ENCODE results near the gene ANKRD29.

Gene ANKRD29

GRCh38 chr18:23575309-23575651, 87.4 kb downstream of the ANKRD29 start:
- Histone ChIP-seq H3K9ac (ENCODE audit: low read depth, low read length, poor library complexity) (no peak overlapping the region), H3K14ac (ENCODE audit: low read length) (no peak overlapping the region), H3K79me1 (ENCODE audit: low read depth, low read length) (peaks cover 2% of the 10 kb centered on the region), H3K9me3 (replicated peaks in 1 of 2; ENCODE audit: control insufficient read depth in 2 of 2, insufficient read depth in 1 of 2, low read depth in 1 of 2, low read length in 2 of 2) (no peaks in the 10 kb centered on the region), H3K18ac (ENCODE audit: low read length) (no peak overlapping the region), H3K4ac (ENCODE audit: low read length) (no peak overlapping the region), H4K91ac (ENCODE audit: low read depth, low read length, poor library complexity) (no peak overlapping the region), H3K36me3 (replicated peaks in 1 of 2; ENCODE audit: control insufficient read depth in 2 of 2, insufficient read depth in 2 of 2, low read length in 2 of 2) (peaks cover 9 to 40% of the 10 kb centered on the region in 2 donors), H2BK15ac (ENCODE audit: low read length) (no peak overlapping the region), H2BK5ac (ENCODE audit: low read length) (no peak overlapping the region), H3K4me1 (ENCODE audit: control insufficient read depth in 2 of 2, insufficient read depth in 1 of 2, low read depth in 1 of 2, low read length in 2 of 2) (peaks cover 4 to 7% of the 10 kb centered on the region in 2 donors), H2AFZ (ENCODE audit: low read length) (no peak overlapping the region), H2BK120ac (ENCODE audit: low read depth, low read length) (no peak overlapping the region), H2AK5ac (ENCODE audit: low read depth, low read length) (no peak overlapping the region), H3K27me3 (ENCODE audit: control insufficient read depth in 3 of 3, insufficient read depth in 3 of 3, low read depth in 1 of 3, low read length in 3 of 3) (no peaks in the 10 kb centered on the region), H3K4me2 (ENCODE audit: insufficient read depth, low read length, poor library complexity, severe bottlenecking) (no peak overlapping the region), H3K4me3 (ENCODE audit: low read length in 2 of 2) (no peak overlapping the region), H3K23ac (ENCODE audit: low read depth, low read length, poor library complexity) (no peak overlapping the region), H2BK12ac (ENCODE audit: low read length) (no peak overlapping the region), H4K8ac (ENCODE audit: low read depth, low read length) (no peak overlapping the region), H3K27ac (replicated peaks; ENCODE audit: low read length) (no peak overlapping the region)
- DNase-seq (ENCODE audit: low spot score) = no peak
- no CpG with 5 or more reads among the region's 7 CpGs for WGBS, 2 donors (ENCODE audit: extremely low coverage in 2 of 2, insufficient read length in 2 of 2, insufficient replicate concordance in 1 of 2)

GRCh38 chr18:23574611-23575308, 88.0 kb downstream of the ANKRD29 start:
- Histone ChIP-seq H2BK15ac (ENCODE audit: low read length) (no peak overlapping the region), H3K23ac (ENCODE audit: low read depth, low read length, poor library complexity) (no peak overlapping the region), H3K9me3 (replicated peaks in 1 of 2; ENCODE audit: control insufficient read depth in 2 of 2, insufficient read depth in 1 of 2, low read depth in 1 of 2, low read length in 2 of 2) (no peaks in the 10 kb centered on the region), H3K27ac (replicated peaks; ENCODE audit: low read length) (no peak overlapping the region), H2AK5ac (ENCODE audit: low read depth, low read length) (no peak overlapping the region), H2BK12ac (ENCODE audit: low read length) (no peak overlapping the region), H3K4me1 (ENCODE audit: control insufficient read depth in 2 of 2, insufficient read depth in 1 of 2, low read depth in 1 of 2, low read length in 2 of 2) (peaks cover 4% of the 10 kb centered on the region in 2 donors), H2BK5ac (ENCODE audit: low read length) (no peak overlapping the region), H3K4me3 (ENCODE audit: low read length in 2 of 2) (no peak overlapping the region), H2AFZ (ENCODE audit: low read length) (no peak overlapping the region), H3K36me3 (replicated peaks in 1 of 2; ENCODE audit: control insufficient read depth in 2 of 2, insufficient read depth in 2 of 2, low read length in 2 of 2) (peaks cover 9 to 45% of the 10 kb centered on the region in 2 donors), H3K18ac (ENCODE audit: low read length) (no peak overlapping the region), H3K9ac (ENCODE audit: low read depth, low read length, poor library complexity) (no peak overlapping the region), H3K4me2 (ENCODE audit: insufficient read depth, low read length, poor library complexity, severe bottlenecking) (no peak overlapping the region), H4K91ac (ENCODE audit: low read depth, low read length, poor library complexity) (no peak overlapping the region), H3K4ac (ENCODE audit: low read length) (no peak overlapping the region), H3K14ac (ENCODE audit: low read length) (no peak overlapping the region), H2BK120ac (ENCODE audit: low read depth, low read length) (no peak overlapping the region), H3K27me3 (ENCODE audit: control insufficient read depth in 3 of 3, insufficient read depth in 3 of 3, low read depth in 1 of 3, low read length in 3 of 3) (no peaks in the 10 kb centered on the region), H4K8ac (ENCODE audit: low read depth, low read length) (no peak overlapping the region), H3K79me1 (ENCODE audit: low read depth, low read length) (peaks cover 2% of the 10 kb centered on the region)
- no CpG with 5 or more reads among the region's 5 CpGs for WGBS, 2 donors (ENCODE audit: extremely low coverage in 2 of 2, insufficient read length in 2 of 2, insufficient replicate concordance in 1 of 2)
- DNase-seq (ENCODE audit: low spot score) = no peak

- H2AFZ ChIP-seq (ENCODE audit: low read length) = no peak overlapping the region
- DNase-seq (ENCODE audit: low spot score) = no peak
- H3K4me3 ChIP-seq (ENCODE audit: low read length in 2 of 2) = no peak overlapping the region
- no peak overlapping the region for H2BK120ac ChIP-seq (ENCODE audit: low read depth, low read length)
- H3K79me1 ChIP-seq (ENCODE audit: low read depth, low read length) = peaks cover 1% of the 10 kb centered on the region
- H4K8ac ChIP-seq (ENCODE audit: low read depth, low read length) = no peak overlapping the region
- no peak overlapping the region for H3K27ac ChIP-seq (replicated peaks; ENCODE audit: low read length)
- H2AK5ac ChIP-seq (ENCODE audit: low read depth, low read length) = no peak overlapping the region
- no peak overlapping the region for H2BK15ac ChIP-seq (ENCODE audit: low read length)
- H3K4me1 ChIP-seq (ENCODE audit: control insufficient read depth in 2 of 2, insufficient read depth in 1 of 2, low read depth in 1 of 2, low read length in 2 of 2) = peaks cover 4% of the 10 kb centered on the region in 2 donors
- no CpG with 5 or more reads among the region's 6 CpGs for WGBS, 2 donors (ENCODE audit: extremely low coverage in 2 of 2, insufficient read length in 2 of 2, insufficient replicate concordance in 1 of 2)
- no peak overlapping the region for H3K23ac ChIP-seq (ENCODE audit: low read depth, low read length, poor library complexity)
- H3K27me3 ChIP-seq (ENCODE audit: control insufficient read depth in 3 of 3, insufficient read depth in 3 of 3, low read depth in 1 of 3, low read length in 3 of 3) = no peaks in the 10 kb centered on the region
- no peak overlapping the region for H3K18ac ChIP-seq (ENCODE audit: low read length)
- no peak overlapping the region for H2BK12ac ChIP-seq (ENCODE audit: low read length)
- H3K4ac ChIP-seq (ENCODE audit: low read length) = no peak overlapping the region
- no peak overlapping the region for H4K91ac ChIP-seq (ENCODE audit: low read depth, low read length, poor library complexity)
- no peak overlapping the region for H3K14ac ChIP-seq (ENCODE audit: low read length)
- H2BK5ac ChIP-seq (ENCODE audit: low read length) = no peak overlapping the region
- H3K9me3 ChIP-seq (replicated peaks in 1 of 2; ENCODE audit: control insufficient read depth in 2 of 2, insufficient read depth in 1 of 2, low read depth in 1 of 2, low read length in 2 of 2) = no peaks in the 10 kb centered on the region
- H3K36me3 ChIP-seq (replicated peaks in 1 of 2; ENCODE audit: control insufficient read depth in 2 of 2, insufficient read depth in 2 of 2, low read length in 2 of 2) = peaks cover 9 to 55% of the 10 kb centered on the region in 2 donors
- no peak overlapping the region for H3K4me2 ChIP-seq (ENCODE audit: insufficient read depth, low read length, poor library complexity, severe bottlenecking)
- H3K9ac ChIP-seq (ENCODE audit: low read depth, low read length, poor library complexity) = no peak overlapping the region
Measured at GRCh38 chr18:23573626-23574431, 88.9 kb downstream of the ANKRD29 start.

GRCh38 chr18:23573020-23573419, 89.7 kb downstream of the ANKRD29 start:
- Histone ChIP-seq H2BK12ac (ENCODE audit: low read length) (no peak overlapping the region), H3K4me1 (ENCODE audit: control insufficient read depth in 2 of 2, insufficient read depth in 1 of 2, low read depth in 1 of 2, low read length in 2 of 2) (peaks cover 3 to 4% of the 10 kb centered on the region in 2 donors), H3K14ac (ENCODE audit: low read length) (no peak overlapping the region), H3K27me3 (ENCODE audit: control insufficient read depth in 3 of 3, insufficient read depth in 3 of 3, low read depth in 1 of 3, low read length in 3 of 3) (no peaks in the 10 kb centered on the region), H3K9ac (ENCODE audit: low read depth, low read length, poor library complexity) (no peak overlapping the region), H3K36me3 (replicated peaks in 1 of 2; ENCODE audit: control insufficient read depth in 2 of 2, insufficient read depth in 2 of 2, low read length in 2 of 2) (peaks cover 12 to 63% of the 10 kb centered on the region in 2 donors), H4K91ac (ENCODE audit: low read depth, low read length, poor library complexity) (no peak overlapping the region), H2BK15ac (ENCODE audit: low read length) (no peak overlapping the region), H3K79me1 (ENCODE audit: low read depth, low read length) (no peaks in the 10 kb centered on the region), H3K4ac (ENCODE audit: low read length) (no peak overlapping the region), H4K8ac (ENCODE audit: low read depth, low read length) (no peak overlapping the region), H2AFZ (ENCODE audit: low read length) (no peak overlapping the region), H3K4me2 (ENCODE audit: insufficient read depth, low read length, poor library complexity, severe bottlenecking) (no peak overlapping the region), H3K4me3 (ENCODE audit: low read length in 2 of 2) (no peak overlapping the region), H2AK5ac (ENCODE audit: low read depth, low read length) (no peak overlapping the region), H2BK120ac (ENCODE audit: low read depth, low read length) (no peak overlapping the region), H3K27ac (replicated peaks; ENCODE audit: low read length) (no peak overlapping the region), H2BK5ac (ENCODE audit: low read length) (no peak overlapping the region), H3K23ac (ENCODE audit: low read depth, low read length, poor library complexity) (no peak overlapping the region), H3K9me3 (replicated peaks in 1 of 2; ENCODE audit: control insufficient read depth in 2 of 2, insufficient read depth in 1 of 2, low read depth in 1 of 2, low read length in 2 of 2) (no peaks in the 10 kb centered on the region), H3K18ac (ENCODE audit: low read length) (no peak overlapping the region)
- DNase-seq (ENCODE audit: low spot score) = no peak
- WGBS, 2 donors (ENCODE audit: extremely low coverage in 2 of 2, insufficient read length in 2 of 2, insufficient replicate concordance in 1 of 2) = no CpG with 5 or more reads among the region's 4 CpGs
